ENCODE data around the gene SLC8A3.

Gene SLC8A3

DNA sequence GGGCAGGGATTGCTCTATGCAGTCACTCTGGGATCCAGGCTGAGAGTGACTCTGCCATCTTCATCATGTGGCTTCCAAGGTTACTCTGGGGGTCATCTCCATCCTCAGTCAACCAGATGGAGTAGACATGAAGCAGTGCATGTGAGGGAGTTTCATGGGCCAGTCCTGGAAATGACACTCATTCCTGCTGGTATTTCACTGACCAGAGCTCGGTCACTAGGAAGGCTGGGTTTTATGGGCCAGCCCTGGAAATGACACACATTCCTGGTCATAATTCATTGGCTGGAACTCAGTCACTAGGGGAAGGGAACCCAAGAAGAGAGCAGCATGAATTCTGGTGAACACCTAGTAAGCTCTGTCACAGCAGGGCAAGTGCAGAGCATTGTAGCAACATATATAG is 164.9 kb downstream of the SLC8A3 start:
- no peak overlapping the region for H3K4me3 ChIP-seq (ENCODE audit: low read depth, low read length, poor library complexity, severe bottlenecking)
- no peaks in the 10 kb centered on the region for H3K36me3 ChIP-seq (ENCODE audit: insufficient read depth, low read length)
- no peaks in the 10 kb centered on the region for H3K79me2 ChIP-seq (ENCODE audit: insufficient read depth, low read length)
- TF ChIP-seq CTCF (IDR thresholded peaks at IDR 0.05; ENCODE audit: low read length) (no peak), EZH2 (IDR thresholded peaks at IDR 0.05; ENCODE audit: borderline replicate concordance, low read length) (no peak)
- H3K4me2 ChIP-seq (ENCODE audit: low read length): no peak overlapping the region
- H3K27me3 ChIP-seq (ENCODE audit: insufficient read depth, low read length): no peaks in the 10 kb centered on the region
- H3K4me1 ChIP-seq (ENCODE audit: insufficient read depth, low read length, severe bottlenecking): no peaks in the 10 kb centered on the region
- H3K9ac ChIP-seq (ENCODE audit: low read length): no peak overlapping the region
- H2AFZ ChIP-seq (ENCODE audit: low read length): no peak overlapping the region
- no peaks in the 10 kb centered on the region for H3F3A ChIP-seq (ENCODE audit: insufficient read depth, low read length)
- H3K27ac ChIP-seq (ENCODE audit: low read depth, low read length, poor library complexity, severe bottlenecking): no peak overlapping the region
- no peaks in the 10 kb centered on the region for H4K20me1 ChIP-seq (ENCODE audit: insufficient read depth, low read length)
- no peaks in the 10 kb centered on the region for H3K9me2 ChIP-seq (ENCODE audit: low read depth, low read length)
- no peaks in the 10 kb centered on the region for H3K9me3 ChIP-seq (ENCODE audit: low read length)

- Histone ChIP-seq H3K9me3 (ENCODE audit: low read length) (no peaks in the 10 kb centered on the region), H3K27ac (ENCODE audit: low read depth, low read length, poor library complexity, severe bottlenecking) (no peak overlapping the region), H3K9me2 (ENCODE audit: low read depth, low read length) (no peaks in the 10 kb centered on the region), H4K20me1 (ENCODE audit: insufficient read depth, low read length) (no peaks in the 10 kb centered on the region), H3K27me3 (ENCODE audit: insufficient read depth, low read length) (0 out of 2 replicates have a peak, but pooled peaks cover 1% of the 10 kb centered on the region), H3K4me3 (ENCODE audit: low read depth, low read length, poor library complexity, severe bottlenecking) (no peak overlapping the region), H3K79me2 (ENCODE audit: insufficient read depth, low read length) (no peaks in the 10 kb centered on the region), H3K9ac (ENCODE audit: low read length) (no peak overlapping the region), H3K4me1 (ENCODE audit: insufficient read depth, low read length, severe bottlenecking) (no peaks in the 10 kb centered on the region), H3K4me2 (ENCODE audit: low read length) (no peak overlapping the region), H3K36me3 (ENCODE audit: insufficient read depth, low read length) (no peaks in the 10 kb centered on the region), H3F3A (ENCODE audit: insufficient read depth, low read length) (no peaks in the 10 kb centered on the region), H2AFZ (ENCODE audit: low read length) (no peak overlapping the region)
- no peak for TF ChIP-seq EZH2 (IDR thresholded peaks at IDR 0.05; ENCODE audit: borderline replicate concordance, low read length)
- TF ChIP-seq CTCF (IDR thresholded peaks at IDR 0.05; ENCODE audit: low read length): no peak
These were observed 165.8 kb downstream of the SLC8A3 start for GRCh38 chr14:70022771-70023445.

DNA sequence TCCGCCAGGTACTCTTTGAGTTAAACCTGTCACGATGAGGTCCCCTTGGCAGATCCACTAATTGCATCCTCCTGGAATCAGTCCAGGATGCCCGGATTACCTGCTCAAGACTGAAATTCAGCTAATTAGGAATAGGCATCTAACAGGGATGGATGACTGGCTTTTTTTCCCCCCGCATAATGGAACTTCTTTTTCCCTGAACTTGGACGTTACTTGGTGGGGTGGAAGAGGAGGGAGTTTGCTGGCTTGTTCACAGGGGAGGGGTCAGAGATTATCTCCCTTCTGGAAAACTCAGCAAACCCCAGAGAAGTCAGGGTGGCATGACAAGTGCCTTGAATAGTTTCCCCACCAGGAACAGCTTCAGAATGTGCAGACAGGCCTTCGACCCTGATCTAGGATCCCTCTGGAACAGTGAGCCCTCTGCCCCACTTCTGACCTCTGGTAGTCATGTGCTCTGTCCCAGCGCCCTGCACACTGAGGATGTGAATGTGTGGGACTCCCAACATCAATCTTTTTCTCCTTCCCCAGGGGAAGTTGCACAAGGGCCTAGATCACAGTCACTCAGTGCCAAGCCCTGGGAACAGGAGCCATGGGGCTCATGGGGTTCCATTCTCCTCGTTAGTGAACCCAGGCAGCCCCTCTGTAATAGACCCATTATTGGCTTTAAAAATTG is 167.1 kb downstream of the SLC8A3 start:
- Histone ChIP-seq H3K27ac (ENCODE audit: low read depth, low read length, poor library complexity, severe bottlenecking) (no peak overlapping the region), H3K9ac (ENCODE audit: low read length) (no peak overlapping the region), H3K27me3 (ENCODE audit: insufficient read depth, low read length) (0 out of 2 replicates have a peak, but pooled peaks cover 7% of the 10 kb centered on the region)

More for the DNA sequence above, 167.1 kb downstream of the SLC8A3 start:
- no peaks in the 10 kb centered on the region for H3K36me3 ChIP-seq (ENCODE audit: insufficient read depth, low read length)
- H3K79me2 ChIP-seq (ENCODE audit: insufficient read depth, low read length): no peaks in the 10 kb centered on the region
- H3K4me1 ChIP-seq (ENCODE audit: insufficient read depth, low read length, severe bottlenecking): no peaks in the 10 kb centered on the region
- H3F3A ChIP-seq (ENCODE audit: insufficient read depth, low read length): no peaks in the 10 kb centered on the region
- H3K9me2 ChIP-seq (ENCODE audit: low read depth, low read length): no peaks in the 10 kb centered on the region
- H3K4me2 ChIP-seq (ENCODE audit: low read length): no peak overlapping the region
- H4K20me1 ChIP-seq (ENCODE audit: insufficient read depth, low read length): no peaks in the 10 kb centered on the region
- no peaks in the 10 kb centered on the region for H3K9me3 ChIP-seq (ENCODE audit: low read length)
- TF ChIP-seq CTCF (IDR thresholded peaks at IDR 0.05; ENCODE audit: low read length): no peak
- TF ChIP-seq EZH2 (IDR thresholded peaks at IDR 0.05; ENCODE audit: borderline replicate concordance, low read length): no peak
- no peak overlapping the region for H3K4me3 ChIP-seq (ENCODE audit: low read depth, low read length, poor library complexity, severe bottlenecking)
- no peak overlapping the region for H2AFZ ChIP-seq (ENCODE audit: low read length)
